ENCODE results near the gene GGNBP2.

GRCh38 chr17:36614081-36614480 is 69.4 kb downstream of the GGNBP2 start:
- TF ChIP-seq GATA2 (IDR thresholded peaks at IDR 0.05; ENCODE audit: low read depth, low read length), result no peak
- no peak for TF ChIP-seq GATA3 (IDR thresholded peaks at IDR 0.05; ENCODE audit: low read depth, low read length)
